Prostate gland (tissue), 2 donors: ENCODE data around the gene SPTAN1. TPM values are rescaled to one million over a fixed set of nuclear protein-coding genes. Genes with fewer than 3 reads are reported as not detected.

ENCODE experiments used
- DNase-seq: peaks from one replicate; pipeline ENCODE4 v3.0.0-alpha.2; 2019; ENCODE audit warnings: low spot score
- H3K27ac ChIP-seq, 2 donors: fragments of 200-600 bp; sonication (generic); 2 replicates each; pipeline ENCODE4 v1.5.1; 2017 to 2019
- H3K27me3 ChIP-seq: fragments of 200-600 bp; sonication (generic); replicated peaks from 2 replicates; pipeline ENCODE4 v1.5.1; 2019; ENCODE audit not compliant: insufficient read depth
- H3K36me3 ChIP-seq, 2 donors: fragments of 200-600 bp; sonication (generic); 1 replicate in 1 of 2; 2 replicates in 1 of 2; pipeline versions ENCODE4 v1.5.1 to v1.8.1; 2017 to 2019
- H3K4me1 ChIP-seq: fragments of 200-600 bp; sonication (generic); replicated peaks from 2 replicates; pipeline ENCODE4 v1.5.1; 2019
- H3K4me3 ChIP-seq, 2 donors: fragments of 200-600 bp; sonication (generic); 2 replicates each; pipeline ENCODE4 v1.5.1; 2017 to 2019
- H3K9me3 ChIP-seq: fragments of 200-600 bp; sonication (generic); 2 replicates; pipeline ENCODE4 v1.5.1; 2017
- CTCF ChIP-seq, 4 experiments: fragments of 200-600 bp in 2 of 4; fragments of 450-650 bp in 2 of 4; sonication (generic) in 2 of 4; IDR thresholded peaks; 1 replicate in 3 of 4; 2 replicates in 1 of 4; pipeline ENCODE4 v1.5.1; 2016 to 2019; ENCODE audit warnings: antibody characterized with exemption in 4 of 4, mild to moderate bottlenecking in 2 of 4, moderate library complexity in 2 of 4
- POLR2A ChIP-seq: fragments of 450-650 bp; IDR thresholded peaks from one replicate; pipeline ENCODE4 v1.6.1; 2016; ENCODE audit warnings: antibody characterized with exemption, mild to moderate bottlenecking
- POLR2AphosphoS5 ChIP-seq: sonication (generic); formaldehyde crosslinking; IDR thresholded peaks from one replicate; pipeline ENCODE4 v1.6.1; 2017; ENCODE audit warnings: antibody characterized with exemption
- WGBS: methylation state at CpG from one replicate; pipeline ENCODE4 v1.1.5; 2018; 5-methylcytosine and 5-hydroxymethylcytosine counted together
- intact Hi-C: fragments of 100-400 bp; cut with DNase I; formaldehyde crosslinking; loops from one replicate; pipeline ENCODE4 v1.14.2; 2022
- total RNA-seq, 2 donors: library from RNA; depleted of rRNA; stranded (reverse); fragments of >200 nt; gene quantifications; one replicate each; pipeline ENCODE4 v1.1.0, GENCODE V29; 2016

SPTAN1 gene
- total RNA-seq, 2 donors from 2014 or later = 130 to 472 TPM

GRCh38 chr9:128633601-128634000, 81.2 kb downstream of the SPTAN1 start:
- intact Hi-C loops = no loop called here
- Histone ChIP-seq H3K4me1 (peaks cover 10% of the 10 kb centered on the region), H3K9me3 (no peaks in the 10 kb centered on the region), H3K4me3 (no peak overlapping the region), H3K27me3 (no peaks in the 10 kb centered on the region), H3K27ac (no peak overlapping the region), H3K36me3 (peaks cover 14 to 22% of the 10 kb centered on the region in 2 donors)
- no peak for TF ChIP-seq CTCF (IDR thresholded peaks at IDR 0.05)
- no peak for TF ChIP-seq POLR2AphosphoS5
- no peak for TF ChIP-seq POLR2A
- DNase-seq = no peak
- 83% methylated on average over 11 of the region's 11 CpGs for WGBS

- Histone ChIP-seq H3K4me1 (peaks cover 10% of the 10 kb centered on the region), H3K4me3 (no peak overlapping the region), H3K27ac (no peak overlapping the region), H3K36me3 (peaks cover 14 to 22% of the 10 kb centered on the region in 2 donors), H3K27me3 (no peaks in the 10 kb centered on the region), H3K9me3 (no peaks in the 10 kb centered on the region)
- intact Hi-C loops = no loop called here
- 92% methylated on average over 10 of the region's 10 CpGs for WGBS
- no peak for TF ChIP-seq POLR2A
- no peak for TF ChIP-seq CTCF (IDR thresholded peaks at IDR 0.05)
- TF ChIP-seq POLR2AphosphoS5 = no peak
- no peak for DNase-seq
Measured at GRCh38 chr9:128634111-128634510, 81.7 kb downstream of the SPTAN1 start.

GRCh38 chr9:128634651-128635262, 82.4 kb downstream of the SPTAN1 start:
- intact Hi-C loops = no loop called here
- peaks cover 10% of the 10 kb centered on the region for H3K4me1 ChIP-seq
- H3K4me3 ChIP-seq = no peak overlapping the region
- no peak for DNase-seq
- peak overlapping the region; percentile 70 to 77 for H3K27ac ChIP-seq
- TF ChIP-seq CTCF (IDR thresholded peaks at IDR 0.05) = no peak
- TF ChIP-seq POLR2A = no peak
- TF ChIP-seq POLR2AphosphoS5 = no peak
- H3K27me3 ChIP-seq = no peaks in the 10 kb centered on the region
- peaks cover 17 to 22% of the 10 kb centered on the region in 2 donors for H3K36me3 ChIP-seq
- 68% methylated on average over 26 of the region's 26 CpGs for WGBS
- H3K9me3 ChIP-seq = no peaks in the 10 kb centered on the region

GRCh38 chr9:128635266-128636023, 83.1 kb downstream of the SPTAN1 start:
- Histone ChIP-seq H3K4me1 (peaks cover 10% of the 10 kb centered on the region), H3K27ac (peak overlapping the region; percentile 70 to 77), H3K36me3 (peaks cover 17 to 22% of the 10 kb centered on the region in 2 donors), H3K4me3 (no peak overlapping the region), H3K9me3 (no peaks in the 10 kb centered on the region), H3K27me3 (no peaks in the 10 kb centered on the region)
- TF ChIP-seq POLR2A (no peak), CTCF (IDR thresholded peaks at IDR 0.05) (peak in 3 of 4 experiments; percentile 55 to 80 (median 68)), POLR2AphosphoS5 (peak; percentile 78)
- peak; percentile 83 for DNase-seq
- WGBS = 17% methylated on average over 20 of the region's 20 CpGs
- intact Hi-C loops = no loop called here

- Histone ChIP-seq H3K9me3 (no peaks in the 10 kb centered on the region), H3K4me1 (peaks cover 10% of the 10 kb centered on the region), H3K27me3 (no peaks in the 10 kb centered on the region), H3K36me3 (peaks cover 12 to 22% of the 10 kb centered on the region in 2 donors), H3K27ac (peak overlapping the region; percentile 70 to 77), H3K4me3 (no peak overlapping the region)
- peak; percentile 42 for DNase-seq
- WGBS = 62% methylated on average over 16 of the region's 16 CpGs
- TF ChIP-seq POLR2A (no peak), CTCF (IDR thresholded peaks at IDR 0.05) (peak in 2 of 4 experiments; percentile 29 to 46)
- intact Hi-C loops = no loop called here
Measured at GRCh38 chr9:128636024-128636390, 83.6 kb downstream of the SPTAN1 start.
